ENCODE measurements around the gene IQSEC1.
A peak's percentile ranks its signal among the peaks of the same experiment; 100 is the strongest.

IQSEC1 gene

DNA sequence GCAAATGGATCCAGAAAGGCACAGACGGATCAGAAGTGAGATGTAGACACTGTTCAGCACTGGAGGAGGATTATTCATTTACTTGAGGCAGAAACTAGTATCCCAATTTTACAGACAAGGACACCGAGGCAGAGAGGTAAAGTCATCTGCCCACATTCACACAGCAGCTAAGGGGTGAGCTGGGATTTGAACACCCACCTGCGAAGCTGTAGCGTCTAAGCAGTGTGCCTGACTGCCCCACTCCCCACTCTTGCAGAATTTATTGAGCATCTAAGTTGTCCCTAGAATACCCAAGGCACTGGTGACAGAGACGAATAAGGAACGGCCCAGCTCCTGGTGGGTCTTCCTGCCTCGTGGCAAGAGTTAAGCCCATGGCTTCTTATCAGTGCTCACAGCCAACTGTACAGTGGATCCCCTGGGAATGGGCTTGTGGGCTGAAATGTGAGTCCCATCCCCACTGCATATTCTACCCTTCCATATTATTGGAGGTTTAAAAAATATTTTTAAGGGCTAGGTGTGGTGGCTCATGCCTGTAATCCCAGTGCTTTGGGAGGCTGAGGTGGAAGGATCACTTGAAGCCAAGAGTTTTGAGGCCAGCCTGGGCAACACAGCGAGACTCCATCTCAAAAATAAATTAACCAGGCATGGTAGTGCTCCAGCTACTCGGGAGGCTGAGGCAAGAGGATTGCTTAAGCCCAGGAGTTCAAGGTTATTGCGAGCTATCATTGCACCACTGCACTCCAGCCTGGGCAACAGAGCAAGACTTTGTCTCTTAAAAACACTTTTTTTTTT, 77.6 kb downstream of the IQSEC1 start:
- DNase-seq, result no peak

- peak; percentile 61 to 69 for DNase-seq
Observed at GRCh38 chr3:12994607-12995388, 78.4 kb downstream of the IQSEC1 start.

DNA sequence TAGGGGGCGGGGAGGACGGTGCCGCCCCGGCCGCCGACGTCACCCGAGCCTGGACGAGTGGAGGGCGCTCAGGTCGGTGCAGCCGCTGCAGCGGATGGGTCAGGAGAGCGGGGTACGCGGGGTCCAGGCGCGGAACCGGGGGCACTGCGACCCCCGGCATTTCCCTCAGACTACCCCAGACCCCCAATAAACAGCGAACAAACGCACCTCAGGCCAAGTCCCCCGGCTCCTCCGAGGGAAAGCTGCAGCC, 78.9 kb downstream of the IQSEC1 start:
- no peak for DNase-seq

- no peak for DNase-seq
Observed at GRCh38 chr3:12993517-12994356, 79.5 kb downstream of the IQSEC1 start.

DNA sequence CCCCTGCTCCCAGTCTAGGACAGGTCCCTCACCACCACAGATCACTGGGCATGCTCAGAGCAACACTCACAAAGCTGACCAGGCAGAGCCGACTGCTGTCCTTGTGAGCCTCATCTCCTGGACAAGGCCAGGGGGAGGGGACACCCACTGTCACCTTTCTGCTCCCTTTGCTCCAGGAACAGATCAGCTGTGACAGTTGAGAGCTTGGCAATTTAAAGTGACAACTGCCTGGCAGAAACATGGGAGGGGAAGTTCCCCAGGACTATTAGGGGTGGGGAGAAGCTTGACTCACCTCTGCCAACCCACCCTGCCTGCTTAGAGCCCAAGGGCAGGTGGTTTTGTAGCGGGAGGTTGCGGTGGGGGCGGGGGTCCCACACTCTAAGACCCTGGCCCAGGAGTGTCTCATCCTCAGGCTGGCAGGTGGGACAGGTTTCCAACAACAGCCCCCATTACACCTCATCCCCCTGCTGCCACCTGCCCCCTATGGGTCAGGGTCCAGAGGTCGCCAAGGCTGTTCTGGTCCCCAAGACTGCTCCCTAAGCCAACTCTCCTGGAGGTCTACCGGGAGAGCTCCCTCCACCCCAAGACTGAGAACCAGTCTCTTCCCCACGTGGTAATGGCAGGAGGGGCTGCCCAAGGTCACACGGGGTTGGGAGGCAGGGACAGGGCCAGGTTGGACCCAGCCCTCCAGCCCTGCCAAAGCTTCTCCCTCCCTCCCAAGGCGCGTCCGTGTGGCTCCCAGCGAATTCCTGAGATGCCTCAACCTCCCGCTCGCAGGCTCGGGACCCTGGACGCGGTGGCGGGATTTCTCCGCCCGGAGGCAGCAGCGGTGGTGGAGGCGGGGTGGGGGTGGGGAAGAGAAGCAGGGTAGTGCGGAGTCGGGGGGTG, 80.4 kb downstream of the IQSEC1 start:
- DNase-seq, result no peak

DNA sequence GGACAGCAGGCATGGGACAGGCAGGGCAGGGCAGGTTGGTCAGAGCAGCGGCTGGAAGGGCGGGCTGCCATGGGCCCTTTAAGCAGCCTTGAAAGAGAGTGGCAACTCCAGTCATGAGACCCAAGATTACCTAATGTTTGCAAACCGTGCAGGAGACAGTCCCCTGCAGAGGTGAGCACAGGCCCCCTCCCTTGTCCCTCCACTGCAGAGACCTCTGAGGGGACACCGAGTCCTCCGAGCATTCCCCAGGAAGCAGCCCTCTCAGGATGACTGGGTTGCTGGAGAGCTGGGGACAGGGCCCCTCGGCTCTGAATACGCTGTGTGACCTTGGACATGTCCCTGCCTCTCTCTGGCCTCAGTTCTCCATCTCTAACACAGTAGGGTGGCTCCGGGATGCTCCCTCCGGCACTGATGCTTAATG, 81.4 kb downstream of the IQSEC1 start:
- DNase-seq, result no peak

- DNase-seq, result no peak
Observed at GRCh38 chr3:12991481-12991837, 81.8 kb downstream of the IQSEC1 start.

DNA sequence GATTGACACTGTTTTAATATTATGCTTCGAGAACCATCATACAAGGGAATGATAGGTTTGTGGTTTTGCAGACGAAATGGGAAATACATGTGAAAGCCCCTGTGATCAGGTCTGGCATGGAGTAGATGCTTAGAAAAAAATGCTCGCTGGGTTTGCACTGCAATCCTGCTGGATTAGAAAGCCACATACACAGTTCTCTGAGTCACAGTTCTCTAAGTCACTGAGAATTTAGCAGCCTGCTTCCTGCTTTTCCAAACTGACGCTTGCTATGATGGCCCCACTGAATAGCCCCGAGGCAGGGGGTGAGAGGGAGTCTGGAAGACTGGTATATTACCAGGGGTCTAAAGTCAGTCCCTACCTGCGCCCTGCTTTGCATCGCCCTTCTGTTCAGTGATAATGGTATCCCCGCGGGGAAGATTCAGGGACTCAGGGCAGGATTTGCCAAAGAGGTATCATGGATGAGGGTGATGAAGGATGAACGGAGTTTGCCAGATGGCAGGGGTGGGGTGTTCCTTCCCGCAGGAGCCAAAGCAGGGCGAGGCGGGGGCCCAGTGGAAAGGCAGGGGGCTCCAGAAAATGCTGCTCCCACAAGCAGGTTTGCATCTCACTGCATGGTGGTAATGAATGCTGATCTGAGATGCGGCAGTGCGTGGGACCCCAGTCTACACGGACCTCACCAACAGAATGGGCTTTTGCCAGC, 82.3 kb downstream of the IQSEC1 start:
- DNase-seq, result no peak

- no peak for DNase-seq
Observed at GRCh38 chr3:12990306-12990705, 82.9 kb downstream of the IQSEC1 start.

DNA sequence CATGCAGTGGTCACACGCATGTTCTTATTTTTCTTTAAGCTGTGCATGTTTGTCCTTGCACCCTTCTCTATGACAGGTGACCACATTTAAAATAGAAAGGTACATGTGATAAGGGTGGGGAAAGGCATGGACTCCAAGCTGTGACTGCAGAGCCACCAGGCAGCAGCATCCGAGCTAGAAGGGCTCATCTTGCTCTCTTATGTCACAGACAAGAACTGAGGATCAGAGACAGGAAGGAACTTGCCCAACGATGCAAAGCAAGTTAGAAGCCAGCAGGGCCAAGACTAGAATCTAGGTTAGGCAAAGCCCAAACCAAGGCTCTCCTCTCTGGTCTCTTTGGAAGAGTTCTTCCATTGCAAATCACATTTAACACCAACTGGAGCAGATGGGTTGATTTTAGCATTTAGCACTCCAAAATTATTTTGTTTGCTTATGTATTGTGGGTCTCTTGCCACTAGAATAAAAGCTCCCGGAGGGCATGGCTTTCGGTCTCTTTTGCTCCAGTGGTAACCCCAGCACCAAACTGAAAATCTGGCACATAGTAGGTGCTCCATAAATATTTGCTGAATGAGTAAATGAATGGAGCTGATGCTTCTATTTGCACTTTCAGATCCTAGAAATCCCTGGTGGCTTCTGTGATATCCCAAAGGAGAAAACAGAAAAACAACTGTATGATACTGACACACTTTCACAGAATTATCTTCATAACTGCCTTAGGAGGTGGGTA, 84.3 kb downstream of the IQSEC1 start:
- no peak for DNase-seq

GRCh38 chr3:12987602-12988001, 85.6 kb downstream of the IQSEC1 start:
- DNase-seq, result no peak

DNA sequence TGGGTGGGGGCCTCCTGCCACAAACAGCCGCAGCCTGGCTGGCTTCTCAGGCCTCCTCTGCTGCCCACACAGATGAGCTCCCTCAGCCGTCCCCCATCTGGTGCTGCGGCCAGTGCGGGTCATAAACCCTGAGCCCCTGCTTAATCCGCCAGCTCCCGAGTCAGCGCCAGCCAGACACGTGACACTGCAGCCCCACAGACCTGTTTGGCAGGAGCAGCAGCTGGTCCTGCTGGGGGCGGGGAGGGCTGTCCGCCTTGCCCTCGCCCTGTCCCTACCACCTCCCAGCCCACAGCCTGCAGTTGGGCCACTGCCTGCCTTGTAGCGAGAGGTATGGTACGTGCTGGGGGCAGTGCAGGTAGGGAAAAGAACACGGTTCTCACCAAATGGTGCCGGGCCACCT, 86.2 kb downstream of the IQSEC1 start:
- DNase-seq, result no peak

GRCh38 chr3:12986521-12986920, 86.7 kb downstream of the IQSEC1 start:
- DNase-seq, result no peak

GRCh38 chr3:12986031-12986430, 87.2 kb downstream of the IQSEC1 start:
- DNase-seq, result no peak

- no peak for DNase-seq
Observed at GRCh38 chr3:12985148-12985547, 88.1 kb downstream of the IQSEC1 start.

GRCh38 chr3:12984023-12984823, 89.0 kb downstream of the IQSEC1 start:
- no peak for DNase-seq

GRCh38 chr3:12983319-12983718, 89.9 kb downstream of the IQSEC1 start:
- DNase-seq, result no peak

GRCh38 chr3:12982619-12983101, 90.6 kb downstream of the IQSEC1 start:
- DNase-seq, result no peak

- no peak for DNase-seq
Observed at GRCh38 chr3:12981306-12982275, 91.6 kb downstream of the IQSEC1 start.

Data from NCI-H1930 (cell line).